ENCODE data around the gene LANCL1.

Gene LANCL1

GRCh38 chr2:210392469-210392881, 84.1 kb downstream of the LANCL1 start:
- H3K27ac ChIP-seq (ENCODE audit: low read depth, low read length) = no peak overlapping the region
- H3K27me3 ChIP-seq (ENCODE audit: control insufficient read depth, insufficient read depth, low read length) = no peaks in the 10 kb centered on the region

GRCh38 chr2:210389856-210390255, 86.7 kb downstream of the LANCL1 start:
- Histone ChIP-seq H3K27ac (ENCODE audit: low read depth, low read length) (no peak overlapping the region), H3K36me3 (ENCODE audit: control insufficient read depth, insufficient read depth, low read length) (no peaks in the 10 kb centered on the region)

More at GRCh38 chr2:210392469-210392881, 84.1 kb downstream of the LANCL1 start:
- H3K4me1 ChIP-seq (ENCODE audit: control insufficient read depth, insufficient read depth, low read length) = no peaks in the 10 kb centered on the region
- H3K9me3 ChIP-seq (ENCODE audit: control insufficient read depth, insufficient read depth, low read length) = no peaks in the 10 kb centered on the region
- no peak overlapping the region for H3K9ac ChIP-seq (ENCODE audit: low read depth, low read length)
- no peak overlapping the region for H3K4me3 ChIP-seq (ENCODE audit: low read depth, low read length)
- no peaks in the 10 kb centered on the region for H3K36me3 ChIP-seq (ENCODE audit: control insufficient read depth, insufficient read depth, low read length)

GRCh38 chr2:210388148-210388547, 88.4 kb downstream of the LANCL1 start:
- H3K27ac ChIP-seq (ENCODE audit: low read depth, low read length) = no peak overlapping the region
- no peak overlapping the region for H3K9ac ChIP-seq (ENCODE audit: low read depth, low read length)
- no peaks in the 10 kb centered on the region for H3K9me3 ChIP-seq (ENCODE audit: control insufficient read depth, insufficient read depth, low read length)

More at GRCh38 chr2:210389856-210390255, 86.7 kb downstream of the LANCL1 start:
- Histone ChIP-seq H3K4me1 (ENCODE audit: control insufficient read depth, insufficient read depth, low read length) (no peaks in the 10 kb centered on the region), H3K4me3 (ENCODE audit: low read depth, low read length) (no peak overlapping the region), H3K9me3 (ENCODE audit: control insufficient read depth, insufficient read depth, low read length) (no peaks in the 10 kb centered on the region), H3K9ac (ENCODE audit: low read depth, low read length) (no peak overlapping the region), H3K27me3 (ENCODE audit: control insufficient read depth, insufficient read depth, low read length) (no peaks in the 10 kb centered on the region)

GRCh38 chr2:210387074-210387473, 89.5 kb downstream of the LANCL1 start:
- Histone ChIP-seq H3K4me3 (ENCODE audit: low read depth, low read length) (no peak overlapping the region), H3K36me3 (ENCODE audit: control insufficient read depth, insufficient read depth, low read length) (no peaks in the 10 kb centered on the region), H3K9me3 (ENCODE audit: control insufficient read depth, insufficient read depth, low read length) (no peaks in the 10 kb centered on the region), H3K27me3 (ENCODE audit: control insufficient read depth, insufficient read depth, low read length) (no peaks in the 10 kb centered on the region), H3K4me1 (ENCODE audit: control insufficient read depth, insufficient read depth, low read length) (no peaks in the 10 kb centered on the region), H3K27ac (ENCODE audit: low read depth, low read length) (no peak overlapping the region), H3K9ac (ENCODE audit: low read depth, low read length) (no peak overlapping the region)

More at GRCh38 chr2:210388148-210388547, 88.4 kb downstream of the LANCL1 start:
- Histone ChIP-seq H3K4me3 (ENCODE audit: low read depth, low read length) (no peak overlapping the region), H3K4me1 (ENCODE audit: control insufficient read depth, insufficient read depth, low read length) (no peaks in the 10 kb centered on the region), H3K36me3 (ENCODE audit: control insufficient read depth, insufficient read depth, low read length) (no peaks in the 10 kb centered on the region), H3K27me3 (ENCODE audit: control insufficient read depth, insufficient read depth, low read length) (no peaks in the 10 kb centered on the region)

Measured in HUES48 (cell line).